Measurements from ENCODE around the gene GDAP1L1. TPM values are rescaled to one million over a fixed set of nuclear protein-coding genes. Genes with fewer than 3 reads are reported as not detected.
"Not testable (repeated sequence)": the region's sequence is repeated elsewhere in the genome, so short reads cannot be mapped to it uniquely, and the experiment has no call there.

The GDAP1L1 gene
- total RNA-seq, 1 experiment from 2014 or later, result 4.2 TPM

- peaks cover 7% of the 10 kb centered on the region for H3K4me1 Mint-ChIP-seq (ENCODE audit: low read depth, unreplicated experiment)
- TF ChIP-seq CTCF (IDR thresholded peaks at IDR 0.05; ENCODE audit: insufficient read depth in 1 of 2, low read depth in 1 of 2, low read length in 1 of 2, severe bottlenecking in 1 of 2, unreplicated experiment in 1 of 2), result peak in 1 of 2 experiments; percentile 18
- CTCF ChIA-PET, result interaction anchor here (1.1 to 2.8 kb wide), 3 partner anchors 12 to 183 kb away, joined by 3 to 17 read pairs (median 9); partner anchors contain the start of gene FITM2
- H3K27me3 Mint-ChIP-seq (ENCODE audit: insufficient read depth, unreplicated experiment), result no peaks in the 10 kb centered on the region
- POLR2A ChIA-PET, result interaction anchor here (0.5 kb wide), 1 partner anchor 78 kb away, joined by 3 read pairs; no protein-coding TSS in a partner anchor
- no peak overlapping the region for H3K4me3 ChIP-seq (ENCODE audit: low read depth, low read length)
- H3K27ac Mint-ChIP-seq (ENCODE audit: unreplicated experiment), result no peak overlapping the region
- BruUV-seq (replicated peaks), result no TSS peak
- H3K27me3 ChIP-seq (replicated peaks; ENCODE audit: control insufficient read depth, insufficient read depth, low read length), result no peaks in the 10 kb centered on the region
- DNase-seq, result no peak
- 0 out of 2 replicates have a peak, but pooled peaks cover 4% of the 10 kb centered on the region for H3K9me3 ChIP-seq
- no peaks in the 10 kb centered on the region for H3K36me3 Mint-ChIP-seq (ENCODE audit: insufficient read depth, unreplicated experiment)
- H3K36me3 ChIP-seq (ENCODE audit: control insufficient read depth, insufficient read depth, low read length), result no peaks in the 10 kb centered on the region
- no peak overlapping the region for H3K4me3 Mint-ChIP-seq (ENCODE audit: unreplicated experiment)
- no peaks in the 10 kb centered on the region for H3K9me3 Mint-ChIP-seq (ENCODE audit: unreplicated experiment)
- intact Hi-C loops (cut with micrococcal nuclease; ENCODE audit: unreplicated experiment), result no loop called here
- H3K4me1 ChIP-seq, result 0 out of 2 replicates have a peak, but pooled peaks cover 2% of the 10 kb centered on the region
Observed at GRCh38 chr20:44228465-44229258, 18.4 kb upstream of the GDAP1L1 start.

GRCh38 chr20:44231193-44231592 is 15.9 kb upstream of the GDAP1L1 start:
- 0 out of 2 replicates have a peak, but pooled peaks cover 4% of the 10 kb centered on the region for H3K9me3 ChIP-seq
- CTCF ChIA-PET, result interaction anchor here (0.9 to 2.3 kb wide), 4 partner anchors 14 to 80 kb away, joined by 3 to 16 read pairs (median 6); partner anchors contain the start of gene FITM2
- H3K36me3 ChIP-seq (ENCODE audit: control insufficient read depth, insufficient read depth, low read length), result no peaks in the 10 kb centered on the region
- Mint-ChIP-seq H3K9me3 (ENCODE audit: unreplicated experiment) (no peaks in the 10 kb centered on the region), H3K4me1 (ENCODE audit: low read depth, unreplicated experiment) (peaks cover 7% of the 10 kb centered on the region), H3K27ac (ENCODE audit: unreplicated experiment) (no peak overlapping the region), H3K27me3 (ENCODE audit: insufficient read depth, unreplicated experiment) (no peaks in the 10 kb centered on the region), H3K4me3 (ENCODE audit: unreplicated experiment) (no peak overlapping the region), H3K36me3 (ENCODE audit: insufficient read depth, unreplicated experiment) (no peaks in the 10 kb centered on the region)
- no TSS peak for BruUV-seq (replicated peaks)
- no peaks in the 10 kb centered on the region for H3K4me1 ChIP-seq
- DNase-seq, result peak in 1 of 2 experiments; percentile 32
- POLR2A ChIA-PET, result no interaction called here
- intact Hi-C loops (cut with micrococcal nuclease; ENCODE audit: unreplicated experiment), result no loop called here
- H3K4me3 ChIP-seq (ENCODE audit: low read depth, low read length), result no peak overlapping the region
- TF ChIP-seq CTCF (IDR thresholded peaks at IDR 0.05; ENCODE audit: insufficient read depth in 1 of 2, low read depth in 1 of 2, low read length in 1 of 2, severe bottlenecking in 1 of 2, unreplicated experiment in 1 of 2), result no peak
- H3K27me3 ChIP-seq (replicated peaks; ENCODE audit: control insufficient read depth, insufficient read depth, low read length), result no peaks in the 10 kb centered on the region

GRCh38 chr20:44231713-44232468 is 15.2 kb upstream of the GDAP1L1 start:
- no peaks in the 10 kb centered on the region for H3K4me1 ChIP-seq
- no peaks in the 10 kb centered on the region for H3K27me3 ChIP-seq (replicated peaks; ENCODE audit: control insufficient read depth, insufficient read depth, low read length)
- POLR2A ChIA-PET, result interaction anchor here (0.5 kb wide), 1 partner anchor 14 kb away, joined by 4 read pairs; no protein-coding TSS in a partner anchor
- H3K9me3 Mint-ChIP-seq (ENCODE audit: unreplicated experiment), result no peaks in the 10 kb centered on the region
- H3K4me1 Mint-ChIP-seq (ENCODE audit: low read depth, unreplicated experiment), result peaks cover 12% of the 10 kb centered on the region
- no peaks in the 10 kb centered on the region for H3K36me3 ChIP-seq (ENCODE audit: control insufficient read depth, insufficient read depth, low read length)
- H3K36me3 Mint-ChIP-seq (ENCODE audit: insufficient read depth, unreplicated experiment), result no peaks in the 10 kb centered on the region
- no peak overlapping the region for H3K4me3 ChIP-seq (ENCODE audit: low read depth, low read length)
- no peaks in the 10 kb centered on the region for H3K27me3 Mint-ChIP-seq (ENCODE audit: insufficient read depth, unreplicated experiment)
- CTCF ChIA-PET, result interaction anchor here (0.9 to 2.3 kb wide), 4 partner anchors 15 to 79 kb away, joined by 3 to 16 read pairs (median 6); partner anchors contain the start of gene FITM2
- H3K4me3 Mint-ChIP-seq (ENCODE audit: unreplicated experiment), result no peak overlapping the region
- intact Hi-C loops (cut with micrococcal nuclease; ENCODE audit: unreplicated experiment), result no loop called here
- peak; percentile 48 to 51 for DNase-seq
- TF ChIP-seq CTCF (IDR thresholded peaks at IDR 0.05; ENCODE audit: insufficient read depth in 1 of 2, low read depth in 1 of 2, low read length in 1 of 2, severe bottlenecking in 1 of 2, unreplicated experiment in 1 of 2), result peak in 1 of 2 experiments; percentile 22
- no TSS peak for BruUV-seq (replicated peaks)
- H3K9me3 ChIP-seq, result 0 out of 2 replicates have a peak, but pooled peaks cover 4% of the 10 kb centered on the region
- no peak overlapping the region for H3K27ac Mint-ChIP-seq (ENCODE audit: unreplicated experiment)

GRCh38 chr20:44232469-44232856 is 14.6 kb upstream of the GDAP1L1 start:
- CTCF ChIA-PET, result interaction anchor here (0.6 to 2.3 kb wide), 3 partner anchors 13 to 23 kb away, joined by 3 to 9 read pairs (median 4); no protein-coding TSS in a partner anchor
- H3K36me3 Mint-ChIP-seq (ENCODE audit: insufficient read depth, unreplicated experiment); POLR2A ChIA-PET; H3K27me3 Mint-ChIP-seq (ENCODE audit: insufficient read depth, unreplicated experiment); H3K4me3 ChIP-seq (ENCODE audit: low read depth, low read length); H3K4me3 Mint-ChIP-seq (ENCODE audit: unreplicated experiment); intact Hi-C loops (cut with micrococcal nuclease; ENCODE audit: unreplicated experiment); H3K27me3 ChIP-seq (replicated peaks; ENCODE audit: control insufficient read depth, insufficient read depth, low read length); H3K9me3 ChIP-seq; H3K4me1 ChIP-seq; H3K36me3 ChIP-seq (ENCODE audit: control insufficient read depth, insufficient read depth, low read length); H3K27ac Mint-ChIP-seq (ENCODE audit: unreplicated experiment); BruUV-seq (replicated peaks); H3K9me3 Mint-ChIP-seq (ENCODE audit: unreplicated experiment); DNase-seq: not testable (repeated sequence)
- peaks cover 12% of the 10 kb centered on the region for H3K4me1 Mint-ChIP-seq (ENCODE audit: low read depth, unreplicated experiment)
